ENCODE results near the gene PRKCH. TPM values are rescaled to one million over a fixed set of nuclear protein-coding genes. Genes with fewer than 3 reads are reported as not detected.

PRKCH gene
- total and polyA plus RNA-seq, 7 donors: 4.2 to 19.9 (median 10.0) TPM

DNA sequence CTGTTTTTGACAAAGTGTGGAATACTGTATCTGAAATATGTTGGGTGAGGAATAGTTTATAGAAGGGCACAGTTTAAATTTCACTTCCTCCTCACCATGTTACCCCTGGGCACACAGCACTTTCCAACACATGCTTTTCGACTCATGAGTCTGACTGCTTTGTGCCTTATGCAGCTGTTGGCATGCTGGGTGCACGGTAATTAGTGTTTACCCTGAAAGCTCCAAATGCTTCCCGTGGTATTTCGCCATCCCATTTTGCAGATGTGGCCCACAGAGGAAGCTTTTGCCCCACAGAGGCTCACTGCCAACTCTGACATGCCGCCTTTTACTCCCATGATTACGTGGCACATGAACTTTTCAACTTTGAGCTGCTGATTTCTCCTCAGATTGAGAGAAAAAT is 168.6 kb downstream of the PRKCH start:
- H3K36me3 ChIP-seq: no peaks in the 10 kb centered on the region
- no peaks in the 10 kb centered on the region for H3K27me3 ChIP-seq
- no peaks in the 10 kb centered on the region for H3K9me3 ChIP-seq
- 74% methylated on average over 6 of the region's 6 CpGs for WGBS, 2 donors
- intact Hi-C loops (cut with DNase I): no loop called here
- H3K27ac ChIP-seq: peak overlapping the region in 1 of 4 donors; percentile 51
- no peak overlapping the region for H3K4me3 ChIP-seq
- peak; percentile 74 for DNase-seq
- H3K4me1 ChIP-seq: no peaks in the 10 kb centered on the region
- TF ChIP-seq POLR2AphosphoS5 (IDR thresholded peaks at IDR 0.05) (peak in 2 of 4 donors; percentile 31 to 32), EP300 (IDR thresholded peaks at IDR 0.05) (peak in 3 of 4 donors; percentile 29 to 78 (median 70)), POLR2A (IDR thresholded peaks at IDR 0.05) (no peak)
- TF ChIP-seq, protein P1, sequence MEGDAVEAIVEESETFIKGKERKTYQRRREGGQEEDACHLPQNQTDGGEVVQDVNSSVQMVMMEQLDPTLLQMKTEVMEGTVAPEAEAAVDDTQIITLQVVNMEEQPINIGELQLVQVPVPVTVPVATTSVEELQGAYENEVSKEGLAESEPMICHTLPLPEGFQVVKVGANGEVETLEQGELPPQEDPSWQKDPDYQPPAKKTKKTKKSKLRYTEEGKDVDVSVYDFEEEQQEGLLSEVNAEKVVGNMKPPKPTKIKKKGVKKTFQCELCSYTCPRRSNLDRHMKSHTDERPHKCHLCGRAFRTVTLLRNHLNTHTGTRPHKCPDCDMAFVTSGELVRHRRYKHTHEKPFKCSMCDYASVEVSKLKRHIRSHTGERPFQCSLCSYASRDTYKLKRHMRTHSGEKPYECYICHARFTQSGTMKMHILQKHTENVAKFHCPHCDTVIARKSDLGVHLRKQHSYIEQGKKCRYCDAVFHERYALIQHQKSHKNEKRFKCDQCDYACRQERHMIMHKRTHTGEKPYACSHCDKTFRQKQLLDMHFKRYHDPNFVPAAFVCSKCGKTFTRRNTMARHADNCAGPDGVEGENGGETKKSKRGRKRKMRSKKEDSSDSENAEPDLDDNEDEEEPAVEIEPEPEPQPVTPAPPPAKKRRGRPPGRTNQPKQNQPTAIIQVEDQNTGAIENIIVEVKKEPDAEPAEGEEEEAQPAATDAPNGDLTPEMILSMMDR (IDR thresholded peaks at IDR 0.05): no peak

DNA sequence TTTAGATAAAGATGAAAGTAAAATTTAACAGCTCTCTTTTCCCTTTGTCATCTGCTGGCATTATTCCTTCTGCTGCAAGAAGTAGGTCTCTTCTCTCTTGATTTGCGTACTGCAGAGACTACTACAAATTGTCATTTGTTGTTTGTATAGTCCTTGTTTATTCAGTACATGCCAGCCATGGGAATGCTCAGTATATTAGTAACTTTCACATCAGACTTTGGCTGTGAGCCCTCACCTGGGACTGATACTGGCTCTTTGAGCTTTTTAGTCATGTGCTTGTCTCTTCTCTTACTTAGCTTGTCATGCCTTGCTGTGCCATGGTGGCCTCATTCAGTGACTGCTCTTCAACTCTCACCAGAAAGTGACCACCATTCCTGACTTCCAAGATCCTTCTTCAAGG is 169.8 kb downstream of the PRKCH start:
- H3K4me3 ChIP-seq: no peak overlapping the region
- no peak for TF ChIP-seq POLR2AphosphoS5 (IDR thresholded peaks at IDR 0.05)
- no peak for TF ChIP-seq EP300 (IDR thresholded peaks at IDR 0.05)
- no peak for TF ChIP-seq POLR2A (IDR thresholded peaks at IDR 0.05)
- TF ChIP-seq, protein P1 (IDR thresholded peaks at IDR 0.05): no peak
- no peaks in the 10 kb centered on the region for H3K27me3 ChIP-seq
- no peaks in the 10 kb centered on the region for H3K36me3 ChIP-seq
- H3K9me3 ChIP-seq: no peaks in the 10 kb centered on the region
- no peak for DNase-seq
- WGBS, 2 donors: 0% methylated on average over 1 of the region's 1 CpG
- intact Hi-C loops (cut with DNase I): no loop called here
- H3K4me1 ChIP-seq: no peaks in the 10 kb centered on the region
- peak overlapping the region in 1 of 4 donors; percentile 50 for H3K27ac ChIP-seq

DNA sequence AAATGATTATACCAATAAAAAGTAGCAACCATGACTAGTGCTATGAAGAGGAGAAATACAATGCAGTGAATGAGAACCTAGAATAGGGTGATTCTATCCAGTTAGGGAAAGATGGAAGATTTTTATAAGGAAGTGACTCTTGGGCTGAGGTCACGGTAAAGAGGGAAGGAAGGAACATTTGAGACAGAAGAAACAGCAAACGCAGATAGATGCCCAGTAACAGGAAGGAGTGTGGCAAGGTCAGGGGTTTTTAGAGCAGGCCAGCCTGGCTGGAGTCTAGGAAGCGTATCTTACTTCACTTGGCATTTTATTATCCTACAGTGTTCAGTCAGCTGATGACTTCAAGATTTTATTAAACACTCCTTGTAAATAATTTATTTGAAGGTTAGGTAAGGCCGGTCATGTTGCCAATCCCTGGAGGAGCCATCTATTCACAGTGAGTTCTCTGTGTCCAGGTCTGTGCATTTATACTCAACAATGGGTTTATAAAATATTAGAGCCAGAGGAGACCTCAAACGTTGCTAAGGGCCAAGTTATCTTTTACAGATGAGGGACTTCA is 170.6 kb downstream of the PRKCH start:
- H3K9me3 ChIP-seq: no peaks in the 10 kb centered on the region
- intact Hi-C loops (cut with DNase I): no loop called here
- H3K27ac ChIP-seq: peak overlapping the region in 1 of 4 donors; percentile 53
- no peaks in the 10 kb centered on the region for H3K36me3 ChIP-seq
- TF ChIP-seq POLR2AphosphoS5 (IDR thresholded peaks at IDR 0.05) (peak in 1 of 4 donors; percentile 51), EP300 (IDR thresholded peaks at IDR 0.05) (peak in 2 of 4 donors; percentile 39 to 82)
- TF ChIP-seq, protein P1 (IDR thresholded peaks at IDR 0.05): no peak
- no peak overlapping the region for H3K4me3 ChIP-seq
- no peak for DNase-seq
- H3K27me3 ChIP-seq: no peaks in the 10 kb centered on the region
- WGBS, 2 donors: 81 to 84% methylated on average over 5 of the region's 5 CpGs
- no peaks in the 10 kb centered on the region for H3K4me1 ChIP-seq

DNA sequence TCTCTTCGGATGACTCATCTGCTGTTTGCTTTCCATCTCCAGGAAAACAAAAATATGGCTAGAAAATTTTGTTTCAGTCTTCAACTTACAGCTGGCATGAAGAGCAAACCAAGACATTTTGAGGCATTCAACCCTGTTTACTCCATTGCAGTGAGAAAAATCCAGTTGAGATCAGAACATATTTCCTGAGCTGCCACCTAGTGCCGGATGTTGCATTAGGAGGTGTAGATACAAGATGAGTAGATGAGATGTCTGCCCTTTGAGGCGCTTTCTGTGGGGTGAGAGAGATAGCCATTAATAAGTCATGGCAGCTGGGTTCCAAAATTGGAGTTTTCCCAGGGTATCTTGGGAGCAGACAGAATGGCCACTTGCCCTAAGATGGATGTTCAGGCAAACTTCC is 171.1 kb downstream of the PRKCH start:
- TF ChIP-seq, protein P1 (IDR thresholded peaks at IDR 0.05): no peak
- TF ChIP-seq POLR2A (IDR thresholded peaks at IDR 0.05) (no peak), EP300 (IDR thresholded peaks at IDR 0.05) (no peak), POLR2AphosphoS5 (IDR thresholded peaks at IDR 0.05) (no peak)
- no peaks in the 10 kb centered on the region for H3K36me3 ChIP-seq
- H3K4me1 ChIP-seq: no peaks in the 10 kb centered on the region
- intact Hi-C loops (cut with DNase I): no loop called here
- peak overlapping the region in 1 of 4 donors; percentile 53 for H3K27ac ChIP-seq
- H3K4me3 ChIP-seq: no peak overlapping the region
- H3K9me3 ChIP-seq: no peaks in the 10 kb centered on the region
- H3K27me3 ChIP-seq: no peaks in the 10 kb centered on the region
- 90 to 96% methylated on average over 3 of the region's 3 CpGs for WGBS, 2 donors
- no peak for DNase-seq

DNA sequence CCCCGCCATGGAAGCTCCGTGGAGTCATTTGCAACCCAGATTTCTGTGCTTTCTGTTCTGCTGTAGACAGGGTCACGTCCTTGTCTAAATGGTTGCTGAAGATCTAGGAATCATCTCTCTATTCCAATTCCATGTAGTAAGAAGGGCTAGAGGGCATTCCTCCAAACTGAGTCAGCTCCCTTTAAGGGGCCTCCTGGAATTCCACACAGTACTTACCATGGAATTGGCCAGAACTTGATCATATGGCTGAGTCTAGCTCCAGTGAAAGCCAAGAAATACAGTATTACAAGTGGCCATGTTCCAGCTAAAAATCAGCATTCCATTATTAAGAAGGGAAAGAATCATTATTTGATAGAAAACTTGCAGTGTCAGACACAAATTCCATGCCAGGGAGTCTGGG is 171.9 kb downstream of the PRKCH start:
- Histone ChIP-seq H3K4me1 (no peaks in the 10 kb centered on the region), H3K4me3 (no peak overlapping the region), H3K36me3 (no peaks in the 10 kb centered on the region), H3K27ac (no peak overlapping the region), H3K9me3 (no peaks in the 10 kb centered on the region), H3K27me3 (no peaks in the 10 kb centered on the region)
- DNase-seq: no peak
- 64 to 65% methylated on average over 3 of the region's 3 CpGs for WGBS, 2 donors
- TF ChIP-seq, protein P1 (IDR thresholded peaks at IDR 0.05): no peak
- no peak for TF ChIP-seq EP300 (IDR thresholded peaks at IDR 0.05)
- no peak for TF ChIP-seq POLR2A (IDR thresholded peaks at IDR 0.05)
- no peak for TF ChIP-seq POLR2AphosphoS5 (IDR thresholded peaks at IDR 0.05)
- intact Hi-C loops (cut with DNase I): no loop called here

Measured in sigmoid colon (tissue), 7 donors.